ENCODE results near the gene CTSA. TPM values are rescaled to one million over a fixed set of nuclear protein-coding genes. Genes with fewer than 3 reads are reported as not detected.

Gene CTSA
- total RNA-seq, 6 experiments from 2014 or later, result 133 to 176 (median 155) TPM

DNA sequence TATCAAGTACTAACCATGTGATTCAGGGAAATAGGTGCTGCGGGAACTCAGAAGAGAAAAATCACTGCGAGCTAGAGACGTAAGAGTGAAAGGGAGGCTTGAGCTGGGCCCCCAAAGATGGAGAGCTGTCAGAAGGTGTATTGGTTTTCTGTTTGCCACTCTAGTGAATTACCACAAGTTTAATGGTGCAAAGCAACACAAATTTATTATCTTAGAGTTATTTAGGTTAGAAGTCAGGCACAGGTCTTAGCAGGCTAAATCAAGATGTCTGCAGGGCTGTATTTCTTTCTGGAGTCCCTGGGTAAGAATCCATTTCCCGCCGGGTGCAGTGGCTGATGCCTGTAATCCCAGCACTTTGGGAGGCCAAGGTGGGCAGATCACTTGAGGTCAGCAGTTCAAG is 31.2 kb upstream of the CTSA start:
- Mint-ChIP-seq H3K36me3 (ENCODE audit: low read depth) (peaks cover 16% of the 10 kb centered on the region), H3K27ac (no peak overlapping the region), H3K9me3 (no peaks in the 10 kb centered on the region; the same call in 1 of the 2 replicates), H3K27me3 (ENCODE audit: insufficient read depth) (peaks cover 3% of the 10 kb centered on the region; the same call in 1 of the 2 replicates), H3K4me1 (ENCODE audit: low read depth) (peaks cover 42% of the 10 kb centered on the region), H3K4me3 (no peak overlapping the region)
- TF ChIP-seq, protein P1, sequence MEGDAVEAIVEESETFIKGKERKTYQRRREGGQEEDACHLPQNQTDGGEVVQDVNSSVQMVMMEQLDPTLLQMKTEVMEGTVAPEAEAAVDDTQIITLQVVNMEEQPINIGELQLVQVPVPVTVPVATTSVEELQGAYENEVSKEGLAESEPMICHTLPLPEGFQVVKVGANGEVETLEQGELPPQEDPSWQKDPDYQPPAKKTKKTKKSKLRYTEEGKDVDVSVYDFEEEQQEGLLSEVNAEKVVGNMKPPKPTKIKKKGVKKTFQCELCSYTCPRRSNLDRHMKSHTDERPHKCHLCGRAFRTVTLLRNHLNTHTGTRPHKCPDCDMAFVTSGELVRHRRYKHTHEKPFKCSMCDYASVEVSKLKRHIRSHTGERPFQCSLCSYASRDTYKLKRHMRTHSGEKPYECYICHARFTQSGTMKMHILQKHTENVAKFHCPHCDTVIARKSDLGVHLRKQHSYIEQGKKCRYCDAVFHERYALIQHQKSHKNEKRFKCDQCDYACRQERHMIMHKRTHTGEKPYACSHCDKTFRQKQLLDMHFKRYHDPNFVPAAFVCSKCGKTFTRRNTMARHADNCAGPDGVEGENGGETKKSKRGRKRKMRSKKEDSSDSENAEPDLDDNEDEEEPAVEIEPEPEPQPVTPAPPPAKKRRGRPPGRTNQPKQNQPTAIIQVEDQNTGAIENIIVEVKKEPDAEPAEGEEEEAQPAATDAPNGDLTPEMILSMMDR (IDR thresholded peaks at IDR 0.05), result no peak
- no peak for DNase-seq

DNA sequence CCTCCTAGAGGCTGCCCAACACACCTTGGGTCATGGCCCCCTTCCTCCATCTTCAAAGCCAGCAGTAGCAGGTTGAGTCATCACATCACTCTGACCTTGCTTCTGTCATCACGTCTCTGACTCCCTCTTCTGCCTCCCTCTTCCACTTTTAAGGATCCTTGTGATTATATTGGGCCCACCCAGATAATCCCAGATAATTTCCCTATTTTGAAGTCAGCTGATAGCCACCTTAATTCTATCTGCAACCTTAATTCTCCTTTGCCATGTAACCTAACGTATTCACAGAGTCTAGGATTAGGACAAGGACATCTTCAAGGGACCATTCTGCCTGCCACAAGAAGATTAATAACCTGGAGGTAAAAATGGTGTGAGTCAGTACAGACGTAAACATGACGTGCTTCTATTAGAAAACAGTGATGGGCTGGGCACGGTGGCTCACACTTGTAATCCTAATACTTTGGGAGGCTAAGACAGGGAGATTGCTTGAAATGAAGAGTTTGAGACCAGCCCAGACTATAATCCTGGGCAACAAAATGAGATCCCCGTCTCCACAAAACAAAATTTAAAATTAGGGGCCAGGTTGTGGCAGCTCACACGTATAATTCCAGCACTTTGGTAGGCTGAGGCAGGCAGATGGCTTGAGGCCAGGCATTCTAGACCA is 30.4 kb upstream of the CTSA start:
- H3K4me3 Mint-ChIP-seq, result no peak overlapping the region
- H3K27ac Mint-ChIP-seq, result no peak overlapping the region
- H3K9me3 Mint-ChIP-seq, result no peaks in the 10 kb centered on the region; the same call in 1 of the 2 replicates
- H3K36me3 Mint-ChIP-seq (ENCODE audit: low read depth), result peaks cover 16% of the 10 kb centered on the region
- peaks cover 42% of the 10 kb centered on the region for H3K4me1 Mint-ChIP-seq (ENCODE audit: low read depth)
- DNase-seq, result no peak
- H3K27me3 Mint-ChIP-seq (ENCODE audit: insufficient read depth), result peaks cover 3% of the 10 kb centered on the region; the same call in 1 of the 2 replicates
- TF ChIP-seq, protein P1 (IDR thresholded peaks at IDR 0.05), result no peak

DNA sequence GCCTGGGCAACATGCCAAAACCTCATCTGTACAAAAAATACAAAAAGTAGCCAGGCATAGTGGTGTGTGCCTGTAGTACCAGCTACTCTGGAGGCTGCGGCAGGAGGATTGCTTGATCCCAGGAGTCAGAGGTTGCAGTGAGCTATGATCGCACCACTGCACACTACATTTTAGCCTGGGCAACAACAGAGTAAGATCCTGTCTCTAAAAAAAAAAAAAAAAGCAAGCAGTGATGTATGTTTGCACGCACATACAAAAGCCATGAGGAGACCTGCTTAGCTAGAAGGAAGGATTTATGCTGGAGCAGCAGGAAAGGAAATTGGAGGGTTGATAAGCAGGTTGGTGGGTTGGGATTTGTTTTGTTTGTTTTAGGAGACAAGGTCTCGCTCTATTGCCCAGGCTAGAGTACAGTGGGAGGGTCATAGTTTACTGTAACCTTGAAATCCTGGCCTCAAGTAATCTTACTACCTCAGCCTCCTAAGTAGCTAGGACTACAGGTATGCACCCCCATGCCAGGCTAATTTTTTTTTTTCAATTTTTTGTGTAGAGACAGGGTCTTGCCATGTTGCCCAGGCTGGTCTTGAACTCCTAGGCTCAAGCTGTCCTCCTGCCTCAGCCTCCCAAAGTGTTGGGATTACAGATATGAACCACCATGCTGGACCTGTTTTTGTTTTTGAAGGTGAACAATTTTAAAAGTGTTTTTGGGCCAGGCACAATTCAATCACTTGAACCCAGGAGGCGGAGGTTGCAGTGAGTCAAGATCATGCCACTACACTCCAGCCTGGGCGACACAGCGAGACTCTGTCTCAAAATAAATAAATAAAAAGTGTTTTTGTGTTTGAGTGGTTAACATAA is 29.7 kb upstream of the CTSA start:
- TF ChIP-seq, protein P1 (IDR thresholded peaks at IDR 0.05), result no peak
- no peak for DNase-seq
- Mint-ChIP-seq H3K9me3 (no peaks in the 10 kb centered on the region; the same call in 1 of the 2 replicates), H3K27ac (no peak overlapping the region), H3K27me3 (ENCODE audit: insufficient read depth) (peaks cover 3% of the 10 kb centered on the region; the same call in 1 of the 2 replicates), H3K36me3 (ENCODE audit: low read depth) (peaks cover 16% of the 10 kb centered on the region), H3K4me3 (no peak overlapping the region), H3K4me1 (ENCODE audit: low read depth) (peaks cover 35% of the 10 kb centered on the region)

DNA sequence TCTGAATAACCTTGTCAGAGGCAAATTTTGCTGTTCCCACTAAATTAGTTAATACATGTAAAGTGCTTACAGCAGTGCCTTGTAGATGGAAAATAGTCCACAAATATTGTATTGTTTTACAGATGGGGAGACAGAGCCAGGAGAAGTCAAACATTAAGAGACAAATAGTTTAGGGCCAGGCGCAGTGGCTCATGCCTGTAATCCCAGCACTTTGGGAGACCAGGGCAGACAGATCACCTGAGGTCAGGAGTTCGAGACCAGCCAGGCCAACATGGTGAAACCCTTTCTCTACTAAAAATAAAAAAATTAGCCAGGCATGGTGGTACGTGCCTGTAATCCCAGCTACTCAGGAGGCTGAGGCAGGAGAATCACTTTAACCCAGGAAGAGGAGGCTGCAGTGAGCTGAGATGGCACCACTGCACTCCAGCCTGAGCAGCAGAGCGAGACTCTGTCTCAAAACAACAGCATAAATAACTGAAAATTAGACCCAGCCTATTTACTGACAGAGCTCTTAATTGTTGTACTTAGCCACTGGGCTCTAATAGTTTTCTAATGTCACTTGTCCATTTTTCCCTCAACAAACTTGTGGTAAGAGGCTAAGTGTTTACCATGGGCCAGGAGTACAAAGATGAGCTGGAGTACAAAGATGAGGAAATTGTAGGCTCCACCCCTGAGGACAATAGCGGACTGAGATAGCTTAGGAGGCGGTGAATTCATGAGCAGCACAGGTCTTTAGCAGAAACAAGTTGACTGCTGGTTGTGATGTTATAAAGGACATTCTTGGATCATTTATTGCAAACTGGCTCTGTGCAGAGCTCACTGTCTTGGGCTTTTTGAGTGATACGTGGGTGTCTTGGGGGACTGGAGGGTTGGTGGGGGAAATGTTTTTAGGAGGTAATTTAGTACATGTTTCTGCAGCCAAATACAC is 27.3 kb upstream of the CTSA start:
- TF ChIP-seq, protein P1 (IDR thresholded peaks at IDR 0.05), result no peak
- H3K4me1 Mint-ChIP-seq (ENCODE audit: low read depth), result peaks cover 40% of the 10 kb centered on the region
- no peak for DNase-seq
- no peak overlapping the region for H3K4me3 Mint-ChIP-seq
- H3K27me3 Mint-ChIP-seq (ENCODE audit: insufficient read depth), result no peaks in the 10 kb centered on the region
- peaks cover 12% of the 10 kb centered on the region for H3K36me3 Mint-ChIP-seq (ENCODE audit: low read depth)
- H3K27ac Mint-ChIP-seq, result no peak overlapping the region
- H3K9me3 Mint-ChIP-seq, result no peaks in the 10 kb centered on the region; the same call in 1 of the 2 replicates

DNA sequence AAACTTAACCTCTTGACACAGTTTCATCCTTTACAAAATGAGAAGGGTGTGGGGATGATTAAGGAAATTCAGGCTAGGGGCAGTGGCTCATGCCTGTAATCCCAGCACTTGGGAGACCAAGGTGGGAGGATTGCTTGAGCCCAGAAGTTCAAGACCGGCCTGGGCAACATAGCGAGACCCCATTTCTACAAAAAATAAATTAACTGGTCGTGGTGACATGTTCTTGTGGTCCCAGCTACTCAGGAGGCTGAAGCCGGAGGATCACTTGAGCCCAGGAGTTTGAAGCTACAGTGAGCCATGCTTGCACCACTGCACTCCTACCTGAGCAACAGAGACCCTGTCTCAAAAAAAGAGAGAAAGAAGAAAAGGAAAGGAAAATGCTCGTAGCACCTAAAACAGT is 24.7 kb upstream of the CTSA start:
- H3K4me1 Mint-ChIP-seq (ENCODE audit: low read depth), result peaks cover 21% of the 10 kb centered on the region
- no peaks in the 10 kb centered on the region for H3K9me3 Mint-ChIP-seq
- no peaks in the 10 kb centered on the region for H3K36me3 Mint-ChIP-seq (ENCODE audit: low read depth)
- H3K27ac Mint-ChIP-seq, result peak overlapping the region; percentile 97
- no peaks in the 10 kb centered on the region for H3K27me3 Mint-ChIP-seq (ENCODE audit: insufficient read depth)
- no peak overlapping the region for H3K4me3 Mint-ChIP-seq
- TF ChIP-seq, protein P1 (IDR thresholded peaks at IDR 0.05), result no peak
- DNase-seq, result no peak

All from HFFc6 (cell line).